ENCODE results near the gene DLGAP1. TPM values are rescaled to one million over a fixed set of nuclear protein-coding genes. Genes with fewer than 3 reads are reported as not detected.

Gene DLGAP1
- total and polyA plus RNA-seq, 7 experiments from 2014 or later = 0.32 to 1.0 TPM; not detected in 5

Small RNAs within 50 kb of the gene (microRNA-seq; reads per million reads assigned to microRNA genes)
- not detected for gene MIR6718 (ENCODE audit: borderline microRNAs expressed)

Data from naive thymus-derived CD4-positive, alpha-beta T cell (primary cell).